Measurements from ENCODE around the gene PEX5L.
"Not testable (repeated sequence)": the region's sequence is repeated elsewhere in the genome, so short reads cannot be mapped to it uniquely, and the experiment has no call there.

Gene PEX5L

GRCh38 chr3:179837374-179837773 lies 199.4 kb downstream of the PEX5L start:
- DNase-seq (ENCODE audit: low spot score) = no peak

- no peak for DNase-seq (ENCODE audit: low spot score)
These were observed 203.4 kb downstream of the PEX5L start for GRCh38 chr3:179833294-179833693.

- DNase-seq (ENCODE audit: low spot score) = no peak
These were observed 204.3 kb downstream of the PEX5L start for GRCh38 chr3:179832333-179832854.

GRCh38 chr3:179829401-179829800 lies 207.3 kb downstream of the PEX5L start:
- no peak for DNase-seq (ENCODE audit: low spot score)

- DNase-seq (ENCODE audit: low spot score) = no peak
These were observed 208.0 kb downstream of the PEX5L start for GRCh38 chr3:179828738-179829137.

GRCh38 chr3:179826247-179826637 lies 210.5 kb downstream of the PEX5L start:
- no peak for DNase-seq (ENCODE audit: low spot score)

- DNase-seq (ENCODE audit: low spot score) = no peak
These were observed 211.1 kb downstream of the PEX5L start for GRCh38 chr3:179825527-179826246.

GRCh38 chr3:179822296-179822695 lies 214.4 kb downstream of the PEX5L start:
- DNase-seq (ENCODE audit: low spot score) = no peak

GRCh38 chr3:179819379-179819778 lies 217.4 kb downstream of the PEX5L start:
- DNase-seq (ENCODE audit: low spot score) = no peak

- no peak for DNase-seq (ENCODE audit: low spot score)
These were observed 224.7 kb downstream of the PEX5L start for GRCh38 chr3:179812096-179812382.

GRCh38 chr3:179811321-179812095 lies 225.2 kb downstream of the PEX5L start:
- DNase-seq (ENCODE audit: low spot score) = peak; percentile 64

- DNase-seq (ENCODE audit: low spot score) = no peak
These were observed 227.1 kb downstream of the PEX5L start for GRCh38 chr3:179809639-179810038.

GRCh38 chr3:179807588-179807987 lies 229.1 kb downstream of the PEX5L start:
- no peak for DNase-seq (ENCODE audit: low spot score)

- no peak for DNase-seq (ENCODE audit: low spot score)
These were observed 230.6 kb downstream of the PEX5L start for GRCh38 chr3:179806177-179806576.

- no peak for DNase-seq (ENCODE audit: low spot score)
These were observed 234.9 kb downstream of the PEX5L start for GRCh38 chr3:179801856-179802255.

- DNase-seq (ENCODE audit: low spot score) = peak; percentile 39
These were observed 235.5 kb downstream of the PEX5L start for GRCh38 chr3:179801263-179801662.

- DNase-seq (ENCODE audit: low spot score) = no peak
These were observed 239.5 kb downstream of the PEX5L start for GRCh38 chr3:179797192-179797591.

- no peak for DNase-seq (ENCODE audit: low spot score)
These were observed 240.3 kb downstream of the PEX5L start for GRCh38 chr3:179796421-179796820.

GRCh38 chr3:179794355-179794754 lies 242.4 kb downstream of the PEX5L start:
- DNase-seq (ENCODE audit: low spot score) = no peak

- no peak for DNase-seq (ENCODE audit: low spot score)
These were observed 244.9 kb downstream of the PEX5L start for GRCh38 chr3:179791793-179792192.

- no peak for DNase-seq (ENCODE audit: low spot score)
These were observed 247.7 kb downstream of the PEX5L start for GRCh38 chr3:179788996-179789395.

- DNase-seq (ENCODE audit: low spot score) = not testable (repeated sequence)
These were observed 253.9 kb downstream of the PEX5L start for GRCh38 chr3:179782841-179783240.

- no peak for DNase-seq (ENCODE audit: low spot score)
These were observed 261.2 kb downstream of the PEX5L start for GRCh38 chr3:179775416-179776122.

Data from AG08396 (cell line).